AML-193 (cell line): ENCODE results near the gene ZNF586.
"Not testable (repeated sequence)": the region's sequence is repeated elsewhere in the genome, so short reads cannot be mapped to it uniquely, and the experiment has no call there.

Source experiments
- DNase-seq, 2 experiments: peaks; one replicate each; lab custom pipeline; 2025; lab: John Stamatoyannopoulos, UW

ZNF586 gene

DNA sequence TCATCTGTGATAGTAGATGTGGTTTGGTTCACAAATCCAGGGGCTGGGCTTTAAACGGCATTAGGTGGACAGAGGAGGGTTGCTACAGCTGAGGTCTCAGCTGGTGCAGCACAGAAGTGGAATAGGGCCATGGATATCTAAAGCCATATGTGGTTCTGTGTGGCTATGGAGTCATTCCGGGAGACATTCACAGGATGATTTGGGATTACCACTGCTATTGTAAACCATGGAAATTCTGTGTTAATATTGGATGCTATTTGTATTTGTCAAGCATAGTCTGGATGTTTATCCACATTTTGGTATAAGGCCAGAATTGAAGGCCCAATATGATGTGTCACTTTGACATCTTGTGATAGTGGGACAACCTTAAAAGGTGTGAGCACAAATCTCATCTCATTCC, 53.7 kb downstream of the ZNF586 start:
- DNase-seq: not testable (repeated sequence)

DNA sequence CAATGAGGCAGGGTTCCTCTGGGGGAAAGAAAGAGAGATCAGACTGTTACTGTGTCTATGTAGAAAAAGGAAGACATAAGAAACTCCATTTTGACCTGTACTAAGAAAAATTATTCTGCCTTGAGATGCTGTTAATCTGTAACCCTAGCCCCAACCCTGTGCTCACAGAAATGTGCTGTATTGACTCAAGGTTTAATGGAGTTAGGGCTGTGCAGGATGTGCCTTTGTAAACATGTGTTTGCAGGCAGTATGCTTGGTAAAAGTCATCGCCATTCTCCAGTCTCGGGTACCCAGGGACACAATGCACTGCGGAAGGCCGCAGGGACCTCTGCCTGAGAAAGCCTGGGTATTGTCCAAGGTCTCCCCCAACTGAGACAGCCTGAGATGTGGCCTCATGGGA, 54.1 kb downstream of the ZNF586 start:
- DNase-seq: not testable (repeated sequence)

DNA sequence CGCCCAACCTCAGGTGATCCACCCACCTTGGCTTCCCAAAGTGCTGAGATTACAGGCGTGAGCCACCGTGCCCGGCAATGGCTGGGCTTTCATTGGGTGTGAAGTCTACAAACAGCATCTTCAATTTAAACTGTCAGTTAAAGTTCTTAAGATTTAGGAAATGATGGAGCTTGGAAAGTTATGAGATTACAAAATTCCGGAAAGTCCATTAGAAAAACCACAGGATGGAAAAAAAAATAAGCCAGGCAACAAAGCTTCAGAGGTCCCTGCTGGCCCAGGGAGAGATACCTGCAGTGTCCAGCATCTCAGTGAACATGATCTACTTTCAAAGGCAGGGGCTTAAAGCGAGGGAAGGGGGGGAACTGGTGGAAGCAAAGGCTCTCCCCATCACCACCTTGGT, 56.0 kb downstream of the ZNF586 start:
- no peak for DNase-seq

GRCh38 chr19:57829316-57829715, 59.8 kb downstream of the ZNF586 start:
- no peak for DNase-seq

GRCh38 chr19:57830071-57830602, 60.7 kb downstream of the ZNF586 start, which contains the start of gene ZNF587B:
TSS of gene ZNF587B (plus strand) at chr19:57830299. CDS start at chr19:57830529, 230 bp downstream.
- no peak for DNase-seq
